Neuronal stem cell (in vitro differentiated cells): Measurements from ENCODE around the gene RMDN2. TPM values are rescaled to one million over a fixed set of nuclear protein-coding genes. Genes with fewer than 3 reads are reported as not detected.

Experiments
- DNase-seq: peaks from one replicate; pipeline ENCODE4 v3.0.0-alpha.2; 2013; ENCODE audit warnings: low spot score
- H2AFZ ChIP-seq: one replicate; pipeline ENCODE4 v1.6.1; 2013; ENCODE audit warnings: mild to moderate bottlenecking, low read length, inconsistent platforms
- H2AK5ac ChIP-seq: 2 replicates; pipeline ENCODE4 v1.6.1; 2013; ENCODE audit warnings: low read depth, mild to moderate bottlenecking, inconsistent platforms, low read length, moderate library complexity, mixed read lengths
- H2BK120ac ChIP-seq: 2 replicates; pipeline ENCODE4 v1.6.1; 2013; ENCODE audit warnings: low read depth, mild to moderate bottlenecking, inconsistent platforms, low read length, moderate library complexity, mixed read lengths
- H2BK12ac ChIP-seq: one replicate; pipeline ENCODE4 v1.6.1; 2013; ENCODE audit warnings: low read length, inconsistent platforms
- H2BK15ac ChIP-seq: 2 replicates; pipeline ENCODE4 v1.6.1; 2013; ENCODE audit warnings: mild to moderate bottlenecking, low read length, inconsistent platforms, mixed read lengths
- H2BK5ac ChIP-seq: one replicate; pipeline ENCODE4 v1.6.1; 2013; ENCODE audit warnings: inconsistent platforms, mild to moderate bottlenecking, low read length, moderate library complexity
- H3K14ac ChIP-seq: one replicate; pipeline ENCODE4 v1.6.1; 2013; ENCODE audit warnings: low read length, inconsistent platforms
- H3K18ac ChIP-seq: 2 replicates; pipeline ENCODE4 v1.6.1; 2013; ENCODE audit warnings: low read length, inconsistent platforms
- H3K23ac ChIP-seq: 2 replicates; pipeline ENCODE4 v1.6.1; 2013; ENCODE audit warnings: low read depth, mild to moderate bottlenecking, mixed read lengths, low read length, inconsistent platforms; ENCODE audit not compliant: poor library complexity
- H3K27ac ChIP-seq: replicated peaks from 3 replicates; pipeline ENCODE4 v1.5.1; 2013; ENCODE audit warnings: low read length, inconsistent platforms
- H3K27me3 ChIP-seq, 3 experiments: 2 replicates each; pipeline ENCODE4 v1.6.1; 2013; ENCODE audit warnings: low read length in 3 of 3, mild to moderate bottlenecking in 2 of 3, inconsistent platforms in 1 of 3, low read depth in 1 of 3, mixed read lengths in 1 of 3, moderate library complexity in 1 of 3; ENCODE audit not compliant: control insufficient read depth in 3 of 3, insufficient read depth in 3 of 3
- H3K36me3 ChIP-seq, 2 donors: replicated peaks in 1 of 2; 2 replicates each; pipeline ENCODE4 v1.6.1; 2013; ENCODE audit warnings: low read length in 2 of 2; ENCODE audit not compliant: control insufficient read depth in 2 of 2, insufficient read depth in 2 of 2
- H3K4ac ChIP-seq: 2 replicates; pipeline ENCODE4 v1.6.1; 2013; ENCODE audit warnings: inconsistent platforms, mild to moderate bottlenecking, low read length, moderate library complexity
- H3K4me1 ChIP-seq, 2 donors: 1 replicate in 1 of 2; 2 replicates in 1 of 2; pipeline ENCODE4 v1.6.1; 2013; ENCODE audit warnings: low read length in 2 of 2, low read depth in 1 of 2; ENCODE audit not compliant: control insufficient read depth in 2 of 2, insufficient read depth in 1 of 2
- H3K4me2 ChIP-seq: one replicate; pipeline ENCODE4 v1.6.1; 2013; ENCODE audit warnings: mild to moderate bottlenecking, low read length, inconsistent platforms; ENCODE audit not compliant: insufficient read depth, poor library complexity, severe bottlenecking
- H3K4me3 ChIP-seq, 2 donors: 2 replicates each; pipeline ENCODE4 v1.5.1; 2013; ENCODE audit warnings: low read length in 2 of 2, mild to moderate bottlenecking in 2 of 2, inconsistent platforms in 1 of 2, moderate library complexity in 1 of 2
- H3K79me1 ChIP-seq: one replicate; pipeline ENCODE4 v1.6.1; 2013; ENCODE audit warnings: low read depth, mild to moderate bottlenecking, inconsistent platforms, low read length, moderate library complexity
- H3K9ac ChIP-seq: one replicate; pipeline ENCODE4 v1.6.1; 2013; ENCODE audit warnings: mild to moderate bottlenecking, low read depth, low read length, inconsistent platforms; ENCODE audit not compliant: poor library complexity
- H3K9me3 ChIP-seq, 2 donors: replicated peaks in 1 of 2; 2 replicates each; pipeline versions ENCODE3 to v1.6.1; 2013; ENCODE audit warnings: low read length in 2 of 2, mild to moderate bottlenecking in 2 of 2, inconsistent platforms in 1 of 2, low read depth in 1 of 2, mixed read lengths in 1 of 2, moderate library complexity in 1 of 2; ENCODE audit not compliant: control insufficient read depth in 2 of 2, insufficient read depth in 1 of 2
- H4K8ac ChIP-seq: one replicate; pipeline ENCODE4 v1.6.1; 2013; ENCODE audit warnings: low read depth, mild to moderate bottlenecking, inconsistent platforms, low read length, moderate library complexity
- H4K91ac ChIP-seq: one replicate; pipeline ENCODE4 v1.6.1; 2013; ENCODE audit warnings: low read length, low read depth, mild to moderate bottlenecking, inconsistent platforms; ENCODE audit not compliant: poor library complexity
- WGBS, 2 donors: extraction: QIAGEN DNeasy Blood & Tissue Kit; methylation state at CpG; one replicate each; pipeline ENCODE4 v1.1.7; 2013; ENCODE audit warnings: missing lambda C conversion rate in 2 of 2, mixed read lengths in 1 of 2; ENCODE audit not compliant: insufficient read length in 2 of 2, insufficient replicate concordance in 1 of 2; ENCODE audit errors: extremely low coverage in 2 of 2; 5-methylcytosine and 5-hydroxymethylcytosine counted together
- polyA plus RNA-seq, 2 experiments: library from polyadenylated mRNA; stranded (reverse); fragments of 200-250 nt; gene quantifications; one replicate each; pipeline ENCODE4 v1.2.3, GENCODE V29; 2013

RMDN2 gene, protein sequence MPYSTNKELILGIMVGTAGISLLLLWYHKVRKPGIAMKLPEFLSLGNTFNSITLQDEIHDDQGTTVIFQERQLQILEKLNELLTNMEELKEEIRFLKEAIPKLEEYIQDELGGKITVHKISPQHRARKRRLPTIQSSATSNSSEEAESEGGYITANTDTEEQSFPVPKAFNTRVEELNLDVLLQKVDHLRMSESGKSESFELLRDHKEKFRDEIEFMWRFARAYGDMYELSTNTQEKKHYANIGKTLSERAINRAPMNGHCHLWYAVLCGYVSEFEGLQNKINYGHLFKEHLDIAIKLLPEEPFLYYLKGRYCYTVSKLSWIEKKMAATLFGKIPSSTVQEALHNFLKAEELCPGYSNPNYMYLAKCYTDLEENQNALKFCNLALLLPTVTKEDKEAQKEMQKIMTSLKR
- polyA plus RNA-seq (2013, experiment 1 of 2): 1.1 TPM
- polyA plus RNA-seq (2013, experiment 2 of 2): 1.0 TPM

DNA sequence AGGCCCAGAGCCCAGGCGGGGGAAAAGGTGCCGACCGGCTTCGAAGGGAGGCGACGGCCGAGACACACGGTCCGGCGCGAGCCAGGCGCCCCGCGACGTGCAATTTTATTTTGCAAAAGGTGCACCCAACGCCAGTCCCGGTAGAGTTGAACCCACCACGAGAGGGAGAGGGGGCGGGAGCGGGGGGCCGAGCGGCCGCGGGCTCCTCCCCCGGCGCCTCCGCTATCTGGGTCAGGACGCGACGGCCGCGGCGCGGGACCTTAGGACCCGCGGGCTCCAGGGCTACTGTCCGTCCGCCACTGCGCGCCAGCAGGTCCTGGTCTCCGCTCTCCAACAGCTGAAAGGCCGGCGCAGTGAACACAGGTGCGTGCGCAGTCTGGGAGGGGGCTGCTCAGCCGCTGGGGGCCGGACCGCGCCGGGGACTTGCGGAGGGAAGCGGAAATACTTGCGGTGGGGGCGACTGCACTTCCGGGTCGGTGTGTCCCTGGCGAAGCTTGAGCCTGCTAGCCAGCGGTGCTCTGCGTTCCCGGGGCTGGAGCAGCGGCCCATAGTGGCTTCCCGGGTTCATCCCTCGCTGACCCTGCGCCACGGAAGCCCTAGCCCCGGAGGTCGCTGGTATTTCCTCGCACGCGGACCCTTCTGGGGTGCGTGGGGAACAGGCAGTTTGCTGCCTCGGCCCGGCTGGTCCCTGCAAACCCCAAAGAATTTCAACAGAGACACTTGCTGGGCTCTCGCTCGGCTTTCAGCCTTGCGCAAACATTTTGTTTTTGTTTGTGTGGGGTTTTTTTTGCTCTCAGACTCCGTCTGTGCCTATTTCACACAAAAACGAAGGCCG lies at the start of gene RMDN2:
RMDN2 (plus strand) TSS at position 225 of the 835 bp plus-strand sequence. CDS start 3,991 bp downstream, outside the sequence.
- Histone ChIP-seq H3K4ac (no peak within 1 kb of the TSS), H2AFZ (peak within 1 kb of the TSS; percentile 98), H3K9ac (peak within 1 kb of the TSS; percentile 94), H3K14ac (no peak within 1 kb of the TSS), H3K23ac (peak within 1 kb of the TSS; percentile 98), H2AK5ac (peak within 1 kb of the TSS; percentile 56), H3K27ac (peak within 1 kb of the TSS; percentile 94), H3K79me1 (no peaks in the 10 kb centered on the region), H3K4me2 (peak within 1 kb of the TSS; percentile 79), H4K8ac (peak within 1 kb of the TSS; percentile 7), H3K4me3 (peak within 1 kb of the TSS; percentile 55 to 81), H2BK12ac (no peak within 1 kb of the TSS), H3K36me3 (no peaks in the 10 kb centered on the region), H2BK120ac (no peak within 1 kb of the TSS), H3K27me3 (no peaks in the 10 kb centered on the region), H3K9me3 (peaks cover 2 to 4% of the 10 kb centered on the region in 2 donors), H2BK15ac (peak within 1 kb of the TSS; percentile 81), H2BK5ac (peak within 1 kb of the TSS; percentile 87), H3K4me1 (peaks cover 0 to 2% of the 10 kb centered on the region in 2 donors), H3K18ac (peak within 1 kb of the TSS; percentile 98), H4K91ac (no peak within 1 kb of the TSS)
- DNase-seq: peak; percentile 88
- WGBS, 2 donors: no CpG with 5 or more reads among the region's 79 CpGs

DNA sequence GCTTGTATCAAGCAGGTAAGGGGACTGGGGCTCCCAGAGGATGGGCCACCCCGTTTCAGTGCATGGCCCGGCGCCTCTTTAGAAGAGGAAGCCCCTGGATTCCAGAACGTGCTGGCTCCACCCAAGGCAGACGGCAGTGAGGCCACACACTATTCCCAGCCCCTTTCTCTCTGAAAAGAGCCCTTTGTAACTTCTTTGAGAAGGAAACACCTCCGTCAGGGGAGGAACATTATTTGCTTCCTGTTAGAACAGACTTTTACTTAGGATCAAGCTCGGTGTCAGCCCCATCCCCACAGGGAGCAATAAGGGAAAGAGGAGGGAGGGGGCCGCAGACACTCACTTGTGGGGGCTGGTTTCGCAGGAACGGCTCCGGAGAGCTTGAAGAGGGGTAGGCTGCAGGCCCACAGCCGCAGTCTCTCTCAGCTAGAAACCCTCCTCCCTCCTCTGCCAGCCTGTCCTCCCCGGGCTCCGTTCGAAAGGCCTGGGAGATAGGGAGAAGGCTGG lies 49.6 kb upstream of the RMDN2 start:
- no peak for DNase-seq
- Histone ChIP-seq H3K9me3 (peaks cover 0 to 5% of the 10 kb centered on the region in 2 donors), H3K14ac (no peak overlapping the region), H3K36me3 (no peaks in the 10 kb centered on the region), H2BK120ac (no peak overlapping the region), H3K79me1 (no peaks in the 10 kb centered on the region), H3K18ac (no peak overlapping the region), H3K4me2 (peak overlapping the region; percentile 27), H3K9ac (no peak overlapping the region), H4K91ac (no peak overlapping the region), H3K27ac (no peak overlapping the region), H2BK12ac (no peak overlapping the region), H2BK5ac (no peak overlapping the region), H4K8ac (no peak overlapping the region), H2AK5ac (peak overlapping the region; percentile 70), H3K23ac (no peak overlapping the region), H3K4ac (no peak overlapping the region), H3K4me3 (peak overlapping the region in 1 of 2 donors; percentile 24), H2BK15ac (no peak overlapping the region), H2AFZ (peak overlapping the region; percentile 89), H3K4me1 (peaks cover 5 to 7% of the 10 kb centered on the region in 2 donors), H3K27me3 (no peaks in the 10 kb centered on the region)
- no CpG with 5 or more reads among the region's 15 CpGs for WGBS, 2 donors

DNA sequence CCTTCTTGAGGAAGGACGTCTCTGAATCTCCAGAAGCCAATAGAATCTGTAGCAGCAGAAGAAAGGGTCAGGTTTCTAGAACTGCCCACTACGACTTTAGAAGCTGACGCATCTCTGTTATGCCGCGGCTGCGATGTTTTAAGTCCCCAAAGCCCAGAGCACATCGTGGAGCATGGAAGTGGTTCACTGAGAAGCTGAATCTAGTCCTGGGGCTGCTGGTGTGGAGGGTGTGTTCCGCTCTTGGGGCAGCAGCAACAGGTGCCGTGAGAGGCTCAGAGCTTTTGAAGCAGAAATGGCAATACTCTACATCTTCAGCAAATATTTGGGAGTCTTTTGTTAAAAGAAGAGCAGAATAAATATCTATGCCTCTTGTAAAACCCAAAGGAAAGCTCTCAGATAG lies 48.9 kb upstream of the RMDN2 start:
- no peak overlapping the region for H3K23ac ChIP-seq
- H3K4me3 ChIP-seq: no peak overlapping the region
- no peaks in the 10 kb centered on the region for H3K79me1 ChIP-seq
- no peaks in the 10 kb centered on the region for H3K36me3 ChIP-seq
- H2BK15ac ChIP-seq: no peak overlapping the region
- H2BK12ac ChIP-seq: no peak overlapping the region
- no peak overlapping the region for H3K9ac ChIP-seq
- no peak overlapping the region for H4K8ac ChIP-seq
- H2AFZ ChIP-seq: peak overlapping the region; percentile 3
- H3K4me1 ChIP-seq: peaks cover 5 to 7% of the 10 kb centered on the region in 2 donors
- H3K4me2 ChIP-seq: no peak overlapping the region
- no peak overlapping the region for H2AK5ac ChIP-seq
- no peak overlapping the region for H3K4ac ChIP-seq
- H3K14ac ChIP-seq: no peak overlapping the region
- no peak overlapping the region for H3K27ac ChIP-seq
- no peak overlapping the region for H2BK5ac ChIP-seq
- H3K18ac ChIP-seq: no peak overlapping the region
- WGBS, 2 donors: no CpG with 5 or more reads among the region's 9 CpGs
- peaks cover 0 to 5% of the 10 kb centered on the region in 2 donors for H3K9me3 ChIP-seq
- no peaks in the 10 kb centered on the region for H3K27me3 ChIP-seq
- no peak overlapping the region for H4K91ac ChIP-seq
- no peak overlapping the region for H2BK120ac ChIP-seq
- DNase-seq: no peak
